Panc1 (cell line): ENCODE data around the gene FAT1. TPM values are rescaled to one million over a fixed set of nuclear protein-coding genes. Genes with fewer than 3 reads are reported as not detected.

ENCODE experiments used
- ATAC-seq: fragments of 200-7000 bp; cut with Tn5 transposase; 2 replicates; pipeline ENCODE4 v1.9.1; 2020; ENCODE audit warnings: mild to moderate bottlenecking, moderate library complexity
- BruUV-seq: library from RNA; stranded (reverse); fragments of 400-500 nt; replicated peaks from 2 replicates; lab custom pipeline; 2021; lab: Mats Ljungman, UMichigan
- CTCF ChIA-PET: fragments of 300-600 bp; sonication (Branson Sonifier 250); formaldehyde crosslinking; loops from one replicate; lab custom pipeline; 2022; ENCODE audit warnings: antibody characterized with exemption; lab: Charles Lee
- POLR2A ChIA-PET: fragments of 300-600 bp; sonication (Branson Sonifier 250); formaldehyde crosslinking; loops from one replicate; lab custom pipeline; 2022; ENCODE audit warnings: antibody characterized with exemption; lab: Charles Lee
- DNase-seq: peaks from one replicate; pipeline ENCODE4 v3.0.0-alpha.2; 2010; ENCODE audit warnings: low read depth, low spot score
- H3K27ac ChIP-seq: 2 replicates; pipeline ENCODE4 v1.5.1; 2011; ENCODE audit warnings: mild to moderate bottlenecking, low read length, inconsistent platforms
- H3K27me3 ChIP-seq: fragments of 200-500 bp; sonication (Bioruptor generic); 2 replicates; pipeline ENCODE4 v1.6.0; 2014; ENCODE audit warnings: low read length, inconsistent platforms; ENCODE audit not compliant: control insufficient read depth, insufficient read depth
- H3K36me3 ChIP-seq: fragments of 200-500 bp; sonication (Bioruptor generic); 2 replicates; pipeline ENCODE4 v1.5.1; 2014; ENCODE audit warnings: inconsistent platforms, mild to moderate bottlenecking, low read length, moderate library complexity; ENCODE audit not compliant: control insufficient read depth, insufficient read depth
- H3K4me1 ChIP-seq: 2 replicates; pipeline ENCODE4 v1.5.1; 2011; ENCODE audit warnings: inconsistent platforms, mild to moderate bottlenecking, low read length, moderate library complexity; ENCODE audit not compliant: control insufficient read depth, insufficient read depth
- H3K4me3 ChIP-seq, 2 experiments: 2 replicates each; pipeline ENCODE4 v1.5.1; 2011 to 2012; ENCODE audit warnings: low read depth in 2 of 2, low read length in 2 of 2, mild to moderate bottlenecking in 2 of 2, inconsistent platforms in 1 of 2, moderate library complexity in 1 of 2
- H3K9me3 ChIP-seq: fragments of 200-500 bp; sonication (Bioruptor generic); 2 replicates; pipeline ENCODE4 v1.5.1; 2014; ENCODE audit warnings: low read depth, mild to moderate bottlenecking, inconsistent platforms, low read length, moderate library complexity; ENCODE audit not compliant: control insufficient read depth, insufficient read depth
- POLR2AphosphoS5 ChIP-seq: IDR thresholded peaks from 2 replicates; pipeline ENCODE4 v1.6.1; 2012; ENCODE audit warnings: mild to moderate bottlenecking, low read depth, low read length, moderate library complexity
- REST ChIP-seq, 2 experiments: IDR thresholded peaks; 2 replicates each; pipeline ENCODE4 v1.6.1; 2011 to 2012; ENCODE audit warnings: low read depth in 2 of 2, control low read depth in 1 of 2, low read length in 1 of 2, mild to moderate bottlenecking in 1 of 2, moderate library complexity in 1 of 2; ENCODE audit not compliant: insufficient read depth in 1 of 2
- SIN3A ChIP-seq: IDR thresholded peaks from 2 replicates; pipeline ENCODE4 v1.6.1; 2012; ENCODE audit warnings: low read depth, mild to moderate bottlenecking, low read length, moderate library complexity, borderline replicate concordance; ENCODE audit not compliant: insufficient read depth
- TCF7L2 ChIP-seq: IDR thresholded peaks from 2 replicates; pipeline ENCODE4 v1.6.1; 2011; ENCODE audit warnings: mild to moderate bottlenecking, low read depth, low read length, inconsistent platforms
- in situ Hi-C: cut with HindIII; loops from 2 replicates; pipeline ENCODE4 v1.10.0; 2016; ENCODE audit warnings: low sequenced_read_pairs, low pct_unique_long_range_greater_than_20kb
- intact Hi-C: fragments of 100-400 bp; cut with micrococcal nuclease; formaldehyde crosslinking; loops from one replicate; pipeline ENCODE4 v1.10.0; 2022; ENCODE audit not compliant: unreplicated experiment
- total RNA-seq: library from RNA; stranded (reverse); gene quantifications from one replicate; pipeline ENCODE4 v1.2.1, GENCODE V29; 2021; ENCODE audit not compliant: unreplicated experiment
- TF ChIP-seq, protein P1 (sequence below): fragments of 450-650 bp; IDR thresholded peaks from 2 replicates; pipeline ENCODE4 v1.5.1; 2017; ENCODE audit warnings: mild to moderate bottlenecking

The FAT1 gene
- total RNA-seq, 1 experiment from 2014 or later, result 288 TPM

GRCh38 chr4:186591651-186592050 is 132.0 kb downstream of the FAT1 start:
- no peak overlapping the region for H3K4me3 ChIP-seq
- ATAC-seq, result no peak
- no peaks in the 10 kb centered on the region for H3K27me3 ChIP-seq
- intact Hi-C loops, result no loop called here
- CTCF ChIA-PET, result no interaction called here
- H3K36me3 ChIP-seq, result peaks cover 50% of the 10 kb centered on the region
- no peaks in the 10 kb centered on the region for H3K9me3 ChIP-seq
- H3K4me1 ChIP-seq, result no peaks in the 10 kb centered on the region
- POLR2A ChIA-PET, result no interaction called here
- H3K27ac ChIP-seq, result no peak overlapping the region
- TF ChIP-seq REST (IDR thresholded peaks at IDR 0.05; ENCODE audit: insufficient read depth in 1 of 2, low read depth in 2 of 2, low read length in 1 of 2) (no peak), SIN3A (no peak), POLR2AphosphoS5 (no peak), TCF7L2 (no peak)
- TF ChIP-seq, protein P1, sequence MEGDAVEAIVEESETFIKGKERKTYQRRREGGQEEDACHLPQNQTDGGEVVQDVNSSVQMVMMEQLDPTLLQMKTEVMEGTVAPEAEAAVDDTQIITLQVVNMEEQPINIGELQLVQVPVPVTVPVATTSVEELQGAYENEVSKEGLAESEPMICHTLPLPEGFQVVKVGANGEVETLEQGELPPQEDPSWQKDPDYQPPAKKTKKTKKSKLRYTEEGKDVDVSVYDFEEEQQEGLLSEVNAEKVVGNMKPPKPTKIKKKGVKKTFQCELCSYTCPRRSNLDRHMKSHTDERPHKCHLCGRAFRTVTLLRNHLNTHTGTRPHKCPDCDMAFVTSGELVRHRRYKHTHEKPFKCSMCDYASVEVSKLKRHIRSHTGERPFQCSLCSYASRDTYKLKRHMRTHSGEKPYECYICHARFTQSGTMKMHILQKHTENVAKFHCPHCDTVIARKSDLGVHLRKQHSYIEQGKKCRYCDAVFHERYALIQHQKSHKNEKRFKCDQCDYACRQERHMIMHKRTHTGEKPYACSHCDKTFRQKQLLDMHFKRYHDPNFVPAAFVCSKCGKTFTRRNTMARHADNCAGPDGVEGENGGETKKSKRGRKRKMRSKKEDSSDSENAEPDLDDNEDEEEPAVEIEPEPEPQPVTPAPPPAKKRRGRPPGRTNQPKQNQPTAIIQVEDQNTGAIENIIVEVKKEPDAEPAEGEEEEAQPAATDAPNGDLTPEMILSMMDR, result no peak
- BruUV-seq, result no TSS peak
- DNase-seq, result no peak
- in situ Hi-C loops, result no loop called here

DNA sequence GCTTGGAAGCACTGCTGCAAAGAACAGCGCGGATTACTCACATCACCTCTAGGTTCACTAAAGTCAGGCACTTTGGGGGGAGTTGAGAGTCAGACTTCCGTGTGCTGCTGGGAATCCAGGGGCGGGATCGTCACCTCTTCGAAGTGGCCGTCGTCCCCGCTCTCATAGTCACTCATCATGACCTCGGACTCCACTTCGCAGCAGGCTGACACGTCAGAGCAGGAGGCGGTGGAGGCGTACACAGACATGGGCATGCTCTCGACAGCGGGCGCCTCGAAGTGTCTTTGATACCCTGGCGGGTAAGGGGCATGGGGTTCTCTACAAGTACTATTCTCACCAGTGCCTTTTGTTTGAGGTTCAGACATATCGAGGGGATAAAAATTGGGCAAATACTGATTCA is 135.2 kb downstream of the FAT1 start:
- intact Hi-C loops, result loop anchor here (10.0 kb wide), 1 partner anchor 114 kb away; no protein-coding TSS in a partner anchor
- DNase-seq, result no peak
- in situ Hi-C loops, result no loop called here
- no peaks in the 10 kb centered on the region for H3K9me3 ChIP-seq
- H3K4me1 ChIP-seq, result no peaks in the 10 kb centered on the region; the same call in 1 of the 2 replicates
- TSS peak; percentile 40 for BruUV-seq
- no peaks in the 10 kb centered on the region for H3K27me3 ChIP-seq
- H3K27ac ChIP-seq, result no peak overlapping the region
- ATAC-seq, result no peak
- no peak overlapping the region for H3K4me3 ChIP-seq
- TF ChIP-seq POLR2AphosphoS5, result no peak
- TF ChIP-seq, protein P1, result no peak
- TF ChIP-seq REST (IDR thresholded peaks at IDR 0.05; ENCODE audit: insufficient read depth in 1 of 2, low read depth in 2 of 2, low read length in 1 of 2), result no peak
- POLR2A ChIA-PET, result no interaction called here
- CTCF ChIA-PET, result no interaction called here
- H3K36me3 ChIP-seq, result peaks cover 36% of the 10 kb centered on the region
